Measurements from ENCODE around the gene HYAL1.
"Not testable (repeated sequence)": the region's sequence is repeated elsewhere in the genome, so short reads cannot be mapped to it uniquely, and the experiment has no call there.

The HYAL1 gene

GRCh38 chr3:50288387-50289007 is 14.9 kb downstream of the HYAL1 start:
- Histone ChIP-seq H3K79me2 (peaks cover 5% of the 10 kb centered on the region), H2AFZ (no peak overlapping the region), H3K27ac (no peak overlapping the region), H3K27me3 (ENCODE audit: control insufficient read depth, insufficient read depth, low read length) (no peaks in the 10 kb centered on the region), H3K4me2 (ENCODE audit: low read length) (no peak overlapping the region), H3K9ac (no peak overlapping the region), H3K4me3 (ENCODE audit: low read depth, low read length) (no peak overlapping the region), H3K4me1 (peaks cover 7% of the 10 kb centered on the region), H3K9me3 (ENCODE audit: control insufficient read depth, low read length) (no peaks in the 10 kb centered on the region), H3K36me3 (ENCODE audit: control insufficient read depth, insufficient read depth, low read length) (no peaks in the 10 kb centered on the region)
- no peak for TF ChIP-seq CTCF (IDR thresholded peaks at IDR 0.05)

GRCh38 chr3:50287262-50287661 is 16.1 kb downstream of the HYAL1 start:
- no peak for TF ChIP-seq CTCF (IDR thresholded peaks at IDR 0.05)

GRCh38 chr3:50286322-50287227 is 16.8 kb downstream of the HYAL1 start:
- Histone ChIP-seq H3K79me2 (peaks cover 5% of the 10 kb centered on the region), H3K9ac (no peak overlapping the region), H3K9me3 (ENCODE audit: control insufficient read depth, low read length) (no peaks in the 10 kb centered on the region), H2AFZ (no peak overlapping the region), H3K4me1 (peaks cover 2% of the 10 kb centered on the region), H3K27me3 (ENCODE audit: control insufficient read depth, insufficient read depth, low read length) (no peaks in the 10 kb centered on the region), H3K4me3 (ENCODE audit: low read depth, low read length) (no peak overlapping the region), H3K27ac (no peak overlapping the region), H3K4me2 (ENCODE audit: low read length) (no peak overlapping the region), H3K36me3 (ENCODE audit: control insufficient read depth, insufficient read depth, low read length) (no peaks in the 10 kb centered on the region)
- no peak for TF ChIP-seq CTCF (IDR thresholded peaks at IDR 0.05)

More at GRCh38 chr3:50287262-50287661, 16.1 kb downstream of the HYAL1 start:
- peaks cover 3% of the 10 kb centered on the region for H3K4me1 ChIP-seq
- no peaks in the 10 kb centered on the region for H3K9me3 ChIP-seq (ENCODE audit: control insufficient read depth, low read length)
- H3K9ac ChIP-seq: no peak overlapping the region
- no peaks in the 10 kb centered on the region for H3K36me3 ChIP-seq (ENCODE audit: control insufficient read depth, insufficient read depth, low read length)
- H3K27me3 ChIP-seq (ENCODE audit: control insufficient read depth, insufficient read depth, low read length): no peaks in the 10 kb centered on the region
- H3K27ac ChIP-seq: no peak overlapping the region
- no peak overlapping the region for H2AFZ ChIP-seq
- no peak overlapping the region for H3K4me2 ChIP-seq (ENCODE audit: low read length)
- H3K79me2 ChIP-seq: peaks cover 5% of the 10 kb centered on the region
- no peak overlapping the region for H3K4me3 ChIP-seq (ENCODE audit: low read depth, low read length)

- H3K4me1 ChIP-seq; H3K27ac ChIP-seq; H3K27me3 ChIP-seq (ENCODE audit: control insufficient read depth, insufficient read depth, low read length); H3K4me2 ChIP-seq (ENCODE audit: low read length); H3K9ac ChIP-seq; H3K36me3 ChIP-seq (ENCODE audit: control insufficient read depth, insufficient read depth, low read length); H3K79me2 ChIP-seq; H2AFZ ChIP-seq; H3K4me3 ChIP-seq (ENCODE audit: low read depth, low read length); H3K9me3 ChIP-seq (ENCODE audit: control insufficient read depth, low read length): not testable (repeated sequence)
These were observed 19.3 kb downstream of the HYAL1 start for GRCh38 chr3:50284121-50284520.

GRCh38 chr3:50279255-50280016 is 23.9 kb downstream of the HYAL1 start:
- TF ChIP-seq CTCF (IDR thresholded peaks at IDR 0.05): no peak
- no peak overlapping the region for H3K9ac ChIP-seq

More at GRCh38 chr3:50279255-50280016, 23.9 kb downstream of the HYAL1 start:
- H3K4me1 ChIP-seq: no peaks in the 10 kb centered on the region
- no peak overlapping the region for H3K4me2 ChIP-seq (ENCODE audit: low read length)
- H3K27ac ChIP-seq: no peak overlapping the region
- no peaks in the 10 kb centered on the region for H3K79me2 ChIP-seq
- no peaks in the 10 kb centered on the region for H3K9me3 ChIP-seq (ENCODE audit: control insufficient read depth, low read length)
- H2AFZ ChIP-seq: no peak overlapping the region
- no peaks in the 10 kb centered on the region for H3K27me3 ChIP-seq (ENCODE audit: control insufficient read depth, insufficient read depth, low read length)
- H3K4me3 ChIP-seq (ENCODE audit: low read depth, low read length): no peak overlapping the region
- H3K36me3 ChIP-seq (ENCODE audit: control insufficient read depth, insufficient read depth, low read length): no peaks in the 10 kb centered on the region

All from parathyroid adenoma (tissue), 2 donors.